Gastrocnemius medialis (tissue), 4 donors: ENCODE measurements around the gene MEX3A. TPM values are rescaled to one million over a fixed set of nuclear protein-coding genes. Genes with fewer than 3 reads are reported as not detected.

ENCODE experiments used
- ATAC-seq, 2 donors: fragments of 150-250 bp; one replicate each; pipeline ENCODE4 v1.9.1; 2016
- DNase-seq, 2 donors: peaks; one replicate each; pipeline ENCODE4 v3.0.0-alpha.2; 2019
- H3K27ac ChIP-seq, 4 donors: fragments of 200-600 bp; sonication (generic); 1 replicate in 1 of 4; 2 replicates in 3 of 4; pipeline ENCODE4 v1.5.1; 2016 to 2018; ENCODE audit warnings: mild to moderate bottlenecking in 2 of 4, moderate library complexity in 1 of 4
- H3K27me3 ChIP-seq, 3 donors: fragments of 200-600 bp; sonication (generic) in 2 of 3; 1 replicate in 1 of 3; 2 replicates in 2 of 3; pipeline versions ENCODE4 v1.5.1 to v1.6.0; 2016 to 2019; ENCODE audit warnings: mild to moderate bottlenecking in 1 of 3, moderate library complexity in 1 of 3
- H3K36me3 ChIP-seq, 2 donors: fragments of 200-600 bp; sonication (generic) in 1 of 2; one replicate each; pipeline ENCODE4 v1.5.1; 2017 to 2018
- H3K4me1 ChIP-seq, 2 donors: fragments of 200-600 bp; sonication (generic) in 1 of 2; one replicate each; pipeline ENCODE4 v1.5.1; 2016 to 2017; ENCODE audit warnings: mild to moderate bottlenecking in 2 of 2
- H3K4me3 ChIP-seq, 4 donors: fragments of 200-600 bp; sonication (generic) in 3 of 4; 1 replicate in 1 of 4; 2 replicates in 3 of 4; pipeline ENCODE4 v1.5.1; 2016 to 2019; ENCODE audit warnings: mild to moderate bottlenecking in 2 of 4
- H3K9me3 ChIP-seq, 3 donors: fragments of 200-600 bp; sonication (generic) in 2 of 3; 1 replicate in 1 of 3; 2 replicates in 2 of 3; pipeline ENCODE4 v1.5.1; 2016 to 2019
- POLR2A ChIP-seq, 2 donors: fragments of 450-650 bp; IDR thresholded peaks; one replicate each; pipeline ENCODE4 v1.6.1; 2017; ENCODE audit warnings: antibody characterized with exemption in 2 of 2, mild to moderate bottlenecking in 2 of 2, moderate library complexity in 2 of 2
- in situ Hi-C, 4 donors: fragments of 200-750 bp; cut with MboI; loops; one replicate each; pipeline versions ENCODE4 v1.15.0 to v1.8.0; 2017; ENCODE audit warnings: low sequenced_read_pairs in 4 of 4
- intact Hi-C: fragments of 100-400 bp; cut with DNase I; formaldehyde crosslinking; loops from one replicate; pipeline ENCODE4 v1.15.1; 2023; ENCODE audit warnings: low total_unique reads
- total RNA-seq, 4 donors: library from RNA; depleted of rRNA; stranded (reverse); fragments of >200 nt; gene quantifications; one replicate each; pipeline versions ENCODE4 v1.1.0 to v1.2.3, GENCODE V29; 2016
- TF ChIP-seq, protein P1 (sequence below), 5 experiments: fragments of 450-650 bp in 3 of 5; fragments of 200-600 bp in 2 of 5; sonication (generic) in 2 of 5; IDR thresholded peaks in 4 of 5; conservative IDR thresholded peaks in 1 of 5; 1 replicate in 4 of 5; 2 replicates in 1 of 5; pipeline ENCODE4 v1.5.1; 2016 to 2019; ENCODE audit warnings: antibody characterized with exemption in 5 of 5, mild to moderate bottlenecking in 3 of 5, moderate library complexity in 3 of 5

MEX3A gene
- total RNA-seq, 4 donors from 2014 or later, result not detected

- intact Hi-C loops, result no loop called here
- Histone ChIP-seq H3K4me1 (peaks cover 0 to 9% of the 10 kb centered on the region in 2 donors), H3K4me3 (no peak overlapping the region), H3K9me3 (no peaks in the 10 kb centered on the region), H3K27me3 (no peaks in the 10 kb centered on the region), H3K36me3 (no peaks in the 10 kb centered on the region), H3K27ac (no peak overlapping the region)
- no peak for ATAC-seq
- in situ Hi-C loops, result loop anchor here in 1 of 4 donors (25.0 kb wide), 1 partner anchor 671 kb away; the partner anchor contains the start of genes ISG20L2, METTL25B and MRPL24
- TF ChIP-seq POLR2A (IDR thresholded peaks at IDR 0.05), result no peak
- TF ChIP-seq, protein P1, sequence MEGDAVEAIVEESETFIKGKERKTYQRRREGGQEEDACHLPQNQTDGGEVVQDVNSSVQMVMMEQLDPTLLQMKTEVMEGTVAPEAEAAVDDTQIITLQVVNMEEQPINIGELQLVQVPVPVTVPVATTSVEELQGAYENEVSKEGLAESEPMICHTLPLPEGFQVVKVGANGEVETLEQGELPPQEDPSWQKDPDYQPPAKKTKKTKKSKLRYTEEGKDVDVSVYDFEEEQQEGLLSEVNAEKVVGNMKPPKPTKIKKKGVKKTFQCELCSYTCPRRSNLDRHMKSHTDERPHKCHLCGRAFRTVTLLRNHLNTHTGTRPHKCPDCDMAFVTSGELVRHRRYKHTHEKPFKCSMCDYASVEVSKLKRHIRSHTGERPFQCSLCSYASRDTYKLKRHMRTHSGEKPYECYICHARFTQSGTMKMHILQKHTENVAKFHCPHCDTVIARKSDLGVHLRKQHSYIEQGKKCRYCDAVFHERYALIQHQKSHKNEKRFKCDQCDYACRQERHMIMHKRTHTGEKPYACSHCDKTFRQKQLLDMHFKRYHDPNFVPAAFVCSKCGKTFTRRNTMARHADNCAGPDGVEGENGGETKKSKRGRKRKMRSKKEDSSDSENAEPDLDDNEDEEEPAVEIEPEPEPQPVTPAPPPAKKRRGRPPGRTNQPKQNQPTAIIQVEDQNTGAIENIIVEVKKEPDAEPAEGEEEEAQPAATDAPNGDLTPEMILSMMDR (IDR thresholded peaks at IDR 0.05 in 4 of 5, conservative IDR thresholded peaks at IDR 0.05 in 1 of 5), result no peak
- DNase-seq, result no peak
These were observed 16.4 kb downstream of the MEX3A start for GRCh38 chr1:156065871-156066270.

- Histone ChIP-seq H3K9me3 (no peaks in the 10 kb centered on the region), H3K27ac (no peak overlapping the region), H3K36me3 (no peaks in the 10 kb centered on the region), H3K4me3 (no peak overlapping the region), H3K27me3 (no peaks in the 10 kb centered on the region), H3K4me1 (peaks cover 0 to 6% of the 10 kb centered on the region in 2 donors)
- intact Hi-C loops, result no loop called here
- DNase-seq, result no peak
- in situ Hi-C loops, result loop anchor here in 1 of 4 donors (25.0 kb wide), 1 partner anchor 672 kb away; the partner anchor contains the start of genes ISG20L2, METTL25B and MRPL24
- no peak for TF ChIP-seq POLR2A (IDR thresholded peaks at IDR 0.05)
- TF ChIP-seq, protein P1 (IDR thresholded peaks at IDR 0.05 in 4 of 5, conservative IDR thresholded peaks at IDR 0.05 in 1 of 5), result no peak
- ATAC-seq, result no peak
These were observed 17.1 kb downstream of the MEX3A start for GRCh38 chr1:156065212-156065611.

DNA sequence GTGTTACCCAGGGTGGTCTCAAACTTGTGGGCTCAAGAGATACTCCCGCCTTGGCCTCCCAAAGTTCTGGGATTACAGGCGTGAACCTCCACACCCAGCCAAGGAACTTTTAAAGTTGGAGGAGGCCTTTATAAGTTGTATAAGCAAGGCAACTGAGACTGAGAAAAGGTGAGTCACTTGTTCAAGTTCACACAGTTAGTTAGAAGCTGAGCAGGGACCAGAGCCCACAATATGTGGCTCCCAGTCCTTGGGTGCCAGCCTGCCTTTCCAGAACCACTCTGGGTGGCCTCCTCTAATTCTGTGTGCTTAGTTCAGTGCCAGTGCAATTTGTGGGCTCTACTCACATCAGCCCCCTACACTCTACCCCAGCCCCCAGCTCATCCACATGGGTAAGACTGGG is 17.6 kb downstream of the MEX3A start:
- no peaks in the 10 kb centered on the region for H3K27me3 ChIP-seq
- in situ Hi-C loops, result loop anchor here in 1 of 4 donors (25.0 kb wide), 1 partner anchor 673 kb away; the partner anchor contains the start of genes ISG20L2, METTL25B and MRPL24
- DNase-seq (no peak), ATAC-seq (no peak)
- H3K36me3 ChIP-seq, result no peaks in the 10 kb centered on the region
- TF ChIP-seq, protein P1 (IDR thresholded peaks at IDR 0.05 in 4 of 5, conservative IDR thresholded peaks at IDR 0.05 in 1 of 5), result no peak
- TF ChIP-seq POLR2A (IDR thresholded peaks at IDR 0.05), result no peak
- H3K27ac ChIP-seq, result no peak overlapping the region
- intact Hi-C loops, result no loop called here
- no peaks in the 10 kb centered on the region for H3K9me3 ChIP-seq
- peaks cover 0 to under 1% of the 10 kb centered on the region in 2 donors for H3K4me1 ChIP-seq
- H3K4me3 ChIP-seq, result no peak overlapping the region

- no peak overlapping the region for H3K4me3 ChIP-seq
- DNase-seq (no peak), ATAC-seq (no peak)
- no peaks in the 10 kb centered on the region for H3K27me3 ChIP-seq
- in situ Hi-C loops, result loop anchor here in 1 of 4 donors (25.0 kb wide), 1 partner anchor 673 kb away; the partner anchor contains the start of genes ISG20L2, METTL25B and MRPL24
- H3K27ac ChIP-seq, result no peak overlapping the region
- H3K36me3 ChIP-seq, result no peaks in the 10 kb centered on the region
- no peaks in the 10 kb centered on the region for H3K9me3 ChIP-seq
- TF ChIP-seq, protein P1 (IDR thresholded peaks at IDR 0.05 in 4 of 5, conservative IDR thresholded peaks at IDR 0.05 in 1 of 5), result no peak
- no peak for TF ChIP-seq POLR2A (IDR thresholded peaks at IDR 0.05)
- intact Hi-C loops, result no loop called here
- H3K4me1 ChIP-seq, result no peaks in the 10 kb centered on the region
These were observed 18.3 kb downstream of the MEX3A start for GRCh38 chr1:156063997-156064285.

GRCh38 chr1:156062189-156062588 is 20.1 kb downstream of the MEX3A start:
- in situ Hi-C loops (loop anchor here in 1 of 4 donors (25.0 kb wide), 1 partner anchor 675 kb away; the partner anchor contains the start of genes ISG20L2, METTL25B and MRPL24), intact Hi-C loops (no loop called here)
- TF ChIP-seq, protein P1 (IDR thresholded peaks at IDR 0.05 in 4 of 5, conservative IDR thresholded peaks at IDR 0.05 in 1 of 5), result no peak
- TF ChIP-seq POLR2A (IDR thresholded peaks at IDR 0.05), result no peak
- Histone ChIP-seq H3K9me3 (no peaks in the 10 kb centered on the region), H3K27ac (no peak overlapping the region), H3K4me1 (no peaks in the 10 kb centered on the region), H3K27me3 (no peaks in the 10 kb centered on the region), H3K4me3 (no peak overlapping the region), H3K36me3 (no peaks in the 10 kb centered on the region)
- DNase-seq, result no peak
- ATAC-seq, result no peak
